HG03575 (cell line): ENCODE results near the gene MRGPRX3.

Source experiments
- ATAC-seq: cut with Tn5 transposase; IDR thresholded peaks from one replicate; pipeline ENCODE4 v1.9.1; 2021; ENCODE audit not compliant: unreplicated experiment, insufficient number of reproducible peaks, low FRiP score; ENCODE audit errors: extremely low read depth

MRGPRX3 gene

DNA sequence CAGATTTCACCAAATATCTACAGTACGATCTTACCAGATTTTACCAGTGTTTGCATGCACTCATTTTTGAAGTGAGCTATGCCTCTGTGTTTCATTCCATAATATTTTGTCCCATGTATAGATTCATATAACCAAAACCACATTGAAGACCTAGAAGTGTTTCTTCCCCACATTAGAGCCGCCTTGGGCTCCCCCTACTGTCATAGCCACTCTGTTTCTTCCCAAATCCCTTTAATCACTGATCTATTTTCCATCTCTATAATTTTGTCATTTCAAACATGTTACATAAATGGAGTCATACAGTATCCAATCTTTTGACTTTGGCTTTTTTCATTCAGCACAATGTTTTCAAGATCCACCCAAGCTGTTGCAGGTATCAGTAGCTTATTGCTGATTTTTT is 12.7 kb downstream of the MRGPRX3 start:
- no peak for ATAC-seq

DNA sequence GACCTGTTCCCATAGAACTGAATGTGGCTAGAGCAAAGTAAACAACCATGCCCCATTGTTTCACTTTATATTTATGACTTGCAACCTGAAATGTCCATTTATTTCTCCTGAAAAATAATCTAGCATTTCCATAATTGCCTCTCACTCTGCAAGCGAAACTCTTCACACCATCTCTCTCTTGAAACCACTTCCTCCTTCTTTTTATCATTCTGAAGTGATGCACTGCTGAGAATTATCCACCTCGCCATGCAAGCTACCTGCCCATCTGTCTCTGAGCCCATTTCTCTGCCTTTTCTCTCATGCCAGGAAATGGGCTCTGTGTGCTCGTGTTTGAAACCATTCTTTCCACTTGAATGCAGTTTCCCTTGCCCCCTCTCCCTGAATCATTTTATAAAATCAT is 13.5 kb downstream of the MRGPRX3 start:
- ATAC-seq, result no peak

DNA sequence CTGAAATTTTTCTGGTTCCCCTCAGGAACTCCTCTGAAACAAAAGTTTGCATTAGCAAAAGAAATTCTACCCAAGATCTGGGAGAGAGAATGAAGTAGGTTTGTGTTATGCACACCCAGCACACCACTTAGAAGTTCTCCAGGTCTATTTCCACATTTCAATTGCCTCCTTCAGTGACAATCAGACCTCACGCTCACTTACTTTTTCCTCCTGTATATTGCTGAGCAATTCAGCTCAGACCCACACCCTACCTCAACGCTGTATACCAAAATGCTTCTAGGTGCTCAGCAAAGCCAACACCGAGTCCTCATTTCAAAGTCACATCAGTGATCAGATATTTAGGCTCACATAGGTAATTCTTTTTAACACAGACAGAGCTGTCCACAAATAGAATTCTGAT is 19.2 kb downstream of the MRGPRX3 start:
- no peak for ATAC-seq

DNA sequence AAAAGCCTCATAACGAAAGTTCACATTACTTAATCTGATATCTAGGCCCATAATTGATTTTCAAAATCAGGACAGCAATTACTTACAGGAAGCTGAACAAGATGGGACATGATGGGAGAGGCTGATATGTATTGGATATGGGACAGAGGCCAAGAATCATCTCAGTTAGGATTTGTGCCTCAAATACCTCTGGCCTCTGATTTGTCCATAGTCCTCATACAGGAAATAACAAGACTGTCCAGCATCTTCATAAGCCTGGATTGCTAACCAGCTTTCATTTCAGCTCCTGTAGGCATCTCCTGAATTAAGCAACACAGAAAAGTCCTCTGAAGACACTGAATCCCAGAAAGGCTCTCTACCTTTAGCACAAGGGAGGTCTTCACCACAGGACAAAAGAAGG is 36.0 kb downstream of the MRGPRX3 start:
- no peak for ATAC-seq

DNA sequence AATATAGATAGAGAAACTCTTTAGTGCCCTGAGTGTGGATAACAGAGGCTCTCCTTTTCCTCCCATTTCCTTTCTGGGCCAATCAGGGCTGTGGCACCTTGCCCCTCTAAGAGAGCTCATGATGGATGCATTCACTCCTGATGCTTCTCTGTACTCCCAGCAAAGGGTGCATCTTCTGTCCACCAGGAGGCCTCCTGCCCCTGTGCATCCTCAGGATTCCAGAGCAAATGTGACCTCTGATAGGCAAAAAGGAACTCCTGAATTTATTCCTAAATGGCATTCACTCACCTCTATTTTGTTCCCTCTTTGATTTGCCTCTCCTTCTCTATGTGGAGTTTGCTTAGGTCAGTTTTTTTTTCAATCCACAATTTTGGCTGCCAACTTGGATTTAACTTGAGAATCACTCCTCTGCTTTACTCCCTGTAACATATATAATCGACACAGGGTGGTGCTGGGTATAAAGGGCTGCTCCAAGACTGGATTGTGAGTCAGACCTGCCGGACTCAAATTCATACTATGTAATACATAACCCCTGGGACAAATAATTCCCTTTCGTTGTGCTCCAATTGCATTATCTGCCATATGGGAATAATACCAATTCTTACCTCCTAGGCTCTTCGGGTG is 39.1 kb downstream of the MRGPRX3 start:
- no peak for ATAC-seq

DNA sequence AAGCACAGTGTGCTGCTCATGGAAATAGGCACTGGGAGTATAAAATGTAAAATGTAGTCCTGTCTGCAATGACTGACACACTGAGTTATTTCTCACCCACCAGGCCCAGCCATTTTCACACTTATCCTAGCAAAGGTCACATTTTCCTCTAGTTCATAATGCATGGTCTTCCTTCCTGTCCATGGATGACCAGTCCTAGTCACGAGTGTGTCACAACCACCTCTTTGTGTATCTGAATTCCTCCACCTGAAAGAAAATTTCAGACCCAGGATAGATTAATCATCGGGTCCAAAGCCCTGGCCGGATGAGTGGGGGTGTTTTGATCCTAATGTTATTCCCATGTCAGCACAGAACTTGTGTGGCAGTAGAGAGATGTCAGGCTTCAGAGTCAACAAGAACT is 40.3 kb downstream of the MRGPRX3 start, which contains the start of gene MRGPRX4:
Gene MRGPRX4 (plus strand): TSS at position 172 of the 400 bp plus-strand sequence. CDS start 420 bp downstream, outside the sequence.
- ATAC-seq, result no peak

DNA sequence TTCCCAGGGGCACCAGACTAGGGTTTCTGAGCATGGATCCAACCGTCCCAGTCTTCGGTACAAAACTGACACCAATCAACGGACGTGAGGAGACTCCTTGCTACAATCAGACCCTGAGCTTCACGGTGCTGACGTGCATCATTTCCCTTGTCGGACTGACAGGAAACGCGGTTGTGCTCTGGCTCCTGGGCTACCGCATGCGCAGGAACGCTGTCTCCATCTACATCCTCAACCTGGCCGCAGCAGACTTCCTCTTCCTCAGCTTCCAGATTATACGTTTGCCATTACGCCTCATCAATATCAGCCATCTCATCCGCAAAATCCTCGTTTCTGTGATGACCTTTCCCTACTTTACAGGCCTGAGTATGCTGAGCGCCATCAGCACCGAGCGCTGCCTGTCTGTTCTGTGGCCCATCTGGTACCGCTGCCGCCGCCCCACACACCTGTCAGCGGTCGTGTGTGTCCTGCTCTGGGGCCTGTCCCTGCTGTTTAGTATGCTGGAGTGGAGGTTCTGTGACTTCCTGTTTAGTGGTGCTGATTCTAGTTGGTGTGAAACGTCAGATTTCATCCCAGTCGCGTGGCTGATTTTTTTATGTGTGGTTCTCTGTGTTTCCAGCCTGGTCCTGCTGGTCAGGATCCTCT is 41.0 kb downstream of the MRGPRX3 start:
- no peak for ATAC-seq
